WTC11 (cell line): Measurements from ENCODE around the gene OVOL1.

ENCODE experiments used
- E2F1 ChIP-seq: sonication (generic); formaldehyde crosslinking; IDR thresholded peaks from 2 replicates; pipeline ENCODE4 v1.8.0; 2022; ENCODE audit warnings: mild to moderate bottlenecking, missing genetic modification reagents
- MXD4 ChIP-seq: fragments of 250-450 bp; sonication (Bioruptor Pico); IDR thresholded peaks from 2 replicates; pipeline ENCODE4 v1.8.0; 2021; ENCODE audit warnings: mild to moderate bottlenecking, moderate library complexity, borderline replicate concordance
- TF ChIP-seq, protein P1 (sequence below): fragments of 200-600 bp; IDR thresholded peaks from 2 replicates; pipeline ENCODE4 v1.8.0; 2022; ENCODE audit warnings: antibody characterized with exemption
- TF ChIP-seq, protein P2 (sequence below): sonication (generic); formaldehyde crosslinking; conservative IDR thresholded peaks from 2 replicates; pipeline ENCODE4 v1.8.1; 2022; ENCODE audit warnings: mild to moderate bottlenecking, missing genetic modification reagents

DNA sequence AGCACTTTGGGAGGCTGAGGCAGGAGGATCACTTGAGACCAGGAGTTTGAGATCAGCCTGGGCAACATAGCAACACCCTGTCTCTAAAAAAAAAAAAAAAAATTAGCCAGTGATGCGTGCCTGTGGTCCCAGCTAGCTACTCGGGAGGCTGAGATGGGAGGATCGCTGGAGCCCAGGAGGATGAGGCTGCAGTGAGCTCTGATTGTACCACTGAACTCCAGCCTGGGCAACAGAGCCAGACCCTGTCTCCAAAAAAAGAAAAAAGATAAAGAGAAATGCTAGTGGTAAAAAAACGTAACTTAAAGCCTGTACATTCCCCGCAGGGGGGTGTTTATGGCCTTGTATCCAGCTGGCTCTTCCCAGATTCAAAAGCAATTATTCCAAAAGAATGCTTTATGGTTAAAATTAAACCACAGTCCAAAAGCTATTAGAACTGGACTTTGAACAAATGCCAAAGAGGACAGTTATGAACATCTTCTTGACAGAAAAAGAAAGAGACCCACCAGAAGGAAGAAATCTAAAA lies 30.5 kb downstream of the OVOL1 start:
- TF ChIP-seq, protein P1, sequence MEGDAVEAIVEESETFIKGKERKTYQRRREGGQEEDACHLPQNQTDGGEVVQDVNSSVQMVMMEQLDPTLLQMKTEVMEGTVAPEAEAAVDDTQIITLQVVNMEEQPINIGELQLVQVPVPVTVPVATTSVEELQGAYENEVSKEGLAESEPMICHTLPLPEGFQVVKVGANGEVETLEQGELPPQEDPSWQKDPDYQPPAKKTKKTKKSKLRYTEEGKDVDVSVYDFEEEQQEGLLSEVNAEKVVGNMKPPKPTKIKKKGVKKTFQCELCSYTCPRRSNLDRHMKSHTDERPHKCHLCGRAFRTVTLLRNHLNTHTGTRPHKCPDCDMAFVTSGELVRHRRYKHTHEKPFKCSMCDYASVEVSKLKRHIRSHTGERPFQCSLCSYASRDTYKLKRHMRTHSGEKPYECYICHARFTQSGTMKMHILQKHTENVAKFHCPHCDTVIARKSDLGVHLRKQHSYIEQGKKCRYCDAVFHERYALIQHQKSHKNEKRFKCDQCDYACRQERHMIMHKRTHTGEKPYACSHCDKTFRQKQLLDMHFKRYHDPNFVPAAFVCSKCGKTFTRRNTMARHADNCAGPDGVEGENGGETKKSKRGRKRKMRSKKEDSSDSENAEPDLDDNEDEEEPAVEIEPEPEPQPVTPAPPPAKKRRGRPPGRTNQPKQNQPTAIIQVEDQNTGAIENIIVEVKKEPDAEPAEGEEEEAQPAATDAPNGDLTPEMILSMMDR = no peak
- TF ChIP-seq, protein P2, sequence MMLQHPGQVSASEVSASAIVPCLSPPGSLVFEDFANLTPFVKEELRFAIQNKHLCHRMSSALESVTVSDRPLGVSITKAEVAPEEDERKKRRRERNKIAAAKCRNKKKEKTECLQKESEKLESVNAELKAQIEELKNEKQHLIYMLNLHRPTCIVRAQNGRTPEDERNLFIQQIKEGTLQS (CRISPR knock-in tag) = no peak
- TF ChIP-seq MXD4 (CRISPR knock-in tag) (no peak), E2F1 (CRISPR knock-in tag) (no peak)
